Spleen (tissue), 11 donors: ENCODE measurements around the gene DLG2. TPM values are rescaled to one million over a fixed set of nuclear protein-coding genes. Genes with fewer than 3 reads are reported as not detected.

Experiments used
- DNase-seq: peaks from one replicate; pipeline ENCODE4 v3.0.0-alpha.2; 2020
- H3K27ac ChIP-seq, 8 donors: fragments of 200-600 bp; sonication (generic) in 7 of 8; 1 replicate in 4 of 8; 2 replicates in 4 of 8; pipeline versions ENCODE4 v1.5.0 to v1.8.0; 2016 to 2021; ENCODE audit warnings: inconsistent platforms in 4 of 8, mild to moderate bottlenecking in 4 of 8, moderate library complexity in 1 of 8
- H3K27me3 ChIP-seq, 7 donors: fragments of 200-600 bp; sonication (generic) in 6 of 7; replicated peaks in 1 of 7; 1 replicate in 4 of 7; 2 replicates in 3 of 7; pipeline versions ENCODE4 v1.5.0 to v1.8.0; 2016 to 2021; ENCODE audit warnings: inconsistent platforms in 3 of 7, mild to moderate bottlenecking in 1 of 7
- H3K36me3 ChIP-seq, 6 donors: fragments of 200-600 bp; sonication (generic) in 5 of 6; 1 replicate in 4 of 6; 2 replicates in 2 of 6; pipeline versions ENCODE4 v1.5.0 to v1.8.0; 2016 to 2021; ENCODE audit warnings: inconsistent platforms in 2 of 6
- H3K4me1 ChIP-seq, 6 donors: fragments of 200-600 bp; sonication (generic) in 5 of 6; 1 replicate in 3 of 6; 2 replicates in 3 of 6; pipeline versions ENCODE4 v1.5.0 to v1.8.0; 2016 to 2021; ENCODE audit warnings: inconsistent platforms in 3 of 6
- H3K4me3 ChIP-seq, 8 donors: fragments of 200-600 bp; sonication (generic) in 7 of 8; 1 replicate in 4 of 8; 2 replicates in 4 of 8; pipeline versions ENCODE4 v1.5.0 to v1.8.0; 2016 to 2021; ENCODE audit warnings: inconsistent platforms in 4 of 8, mild to moderate bottlenecking in 4 of 8, moderate library complexity in 2 of 8
- H3K9me3 ChIP-seq, 8 donors: fragments of 200-600 bp; sonication (generic) in 7 of 8; 1 replicate in 4 of 8; 2 replicates in 4 of 8; pipeline versions ENCODE4 v1.5.0 to v1.8.0; 2016 to 2021; ENCODE audit warnings: inconsistent platforms in 4 of 8
- CTCF ChIP-seq, 11 experiments: fragments of 200-600 bp in 7 of 11; fragments of 450-650 bp in 4 of 11; sonication (generic) in 4 of 11; IDR thresholded peaks in 8 of 11; conservative IDR thresholded peaks in 3 of 11; 1 replicate in 7 of 11; 2 replicates in 4 of 11; pipeline versions ENCODE4 v1.4.0 to v1.8.0; 2016 to 2021; ENCODE audit warnings: antibody characterized with exemption in 11 of 11, inconsistent platforms in 4 of 11, mild to moderate bottlenecking in 1 of 11
- POLR2A ChIP-seq, 3 donors: fragments of 450-650 bp; IDR thresholded peaks; one replicate each; pipeline ENCODE4 v1.5.1; 2017; ENCODE audit warnings: antibody characterized with exemption in 3 of 3, mild to moderate bottlenecking in 1 of 3
- POLR2AphosphoS5 ChIP-seq, 3 donors: sonication (generic); formaldehyde crosslinking; IDR thresholded peaks; one replicate each; pipeline ENCODE4 v1.5.1; 2017; ENCODE audit warnings: antibody characterized with exemption in 3 of 3
- WGBS, 5 donors: extraction: QIAGEN DNeasy Blood & Tissue Kit in 3 of 5; methylation state at CpG; one replicate each; pipeline versions ENCODE4 v1.1.5 to v1.1.7; 2013 to 2018; 5-methylcytosine and 5-hydroxymethylcytosine counted together
- intact Hi-C: fragments of 100-400 bp; cut with DNase I; formaldehyde crosslinking; loops from one replicate; pipeline ENCODE4 v1.15.0; 2023; ENCODE audit warnings: low total_unique reads
- polyA plus RNA-seq, 3 donors: library from polyadenylated mRNA; stranded (reverse); fragments of 200-250 nt; gene quantifications; one replicate each; pipeline ENCODE4 v1.2.1, GENCODE V29; 2013
- total RNA-seq, 7 donors: library from RNA; depleted of rRNA in 3 of 7; stranded (reverse); fragments of >200 nt in 3 of 7; fragmentation: NEBNext Ultra II Directional in 4 of 7; extraction: Animal tissue kit (Norgen Biotek cat#: 25700) in 4 of 7; gene quantifications; one replicate each; pipeline versions ENCODE4 v1.1.0 to v1.2.1, GENCODE V29; 2016 to 2021
- donor health status: healthy with polysubstance abuse.
- donor health status: DM: no; HTN: no; CAD: no; lungs with moderate emphysema.
- donor health status: DM: no; HTN: no; CAD: no.
- donor health status: Bipolar disorder and iron deficiency.
- donor health status: healthy.
- donor health status: DM: no; HTN: no; CAD: no.
- donor health status: DM: yes; HTN: yes; CAD: no.

DLG2 gene
- total and polyA plus RNA-seq, 10 donors, result 0.43 to 12.7 (median 7.9) TPM

- peaks cover 0 to 47% (median 34%) of the 10 kb centered on the region in 8 donors for H3K9me3 ChIP-seq
- TF ChIP-seq CTCF (IDR thresholded peaks at IDR 0.05 in 8 of 11, conservative IDR thresholded peaks at IDR 0.05 in 3 of 11) (no peak), POLR2A (IDR thresholded peaks at IDR 0.05) (no peak), POLR2AphosphoS5 (IDR thresholded peaks at IDR 0.05) (no peak)
- H3K27ac ChIP-seq, result no peak overlapping the region
- H3K36me3 ChIP-seq, result no peaks in the 10 kb centered on the region
- H3K4me3 ChIP-seq, result no peak overlapping the region
- no peak for DNase-seq
- 52 to 86% (median 77%) methylated on average over 1 of the region's 1 CpG for WGBS, 5 donors
- intact Hi-C loops, result no loop called here
- H3K27me3 ChIP-seq, result no peaks in the 10 kb centered on the region
- H3K4me1 ChIP-seq, result no peaks in the 10 kb centered on the region
Observed at GRCh38 chr11:83858694-83859093, 1768.5 kb downstream of the DLG2 start.

- intact Hi-C loops, result no loop called here
- H3K36me3 ChIP-seq, result no peaks in the 10 kb centered on the region
- TF ChIP-seq POLR2AphosphoS5 (IDR thresholded peaks at IDR 0.05) (no peak), POLR2A (IDR thresholded peaks at IDR 0.05) (no peak), CTCF (IDR thresholded peaks at IDR 0.05 in 8 of 11, conservative IDR thresholded peaks at IDR 0.05 in 3 of 11) (no peak)
Observed at GRCh38 chr11:83855237-83855636, 1771.9 kb downstream of the DLG2 start.

GRCh38 chr11:83852775-83853442, 1774.2 kb downstream of the DLG2 start:
- Histone ChIP-seq H3K4me3 (no peak overlapping the region), H3K9me3 (peaks cover 0 to 13% (median 8%) of the 10 kb centered on the region in 8 donors), H3K27ac (no peak overlapping the region), H3K4me1 (no peaks in the 10 kb centered on the region), H3K36me3 (no peaks in the 10 kb centered on the region), H3K27me3 (no peaks in the 10 kb centered on the region)
- no peak for DNase-seq
- 40 to 78% (median 59%) methylated on average over 1 of the region's 1 CpG for WGBS, 5 donors
- TF ChIP-seq CTCF (IDR thresholded peaks at IDR 0.05 in 8 of 11, conservative IDR thresholded peaks at IDR 0.05 in 3 of 11) (no peak), POLR2A (IDR thresholded peaks at IDR 0.05) (no peak), POLR2AphosphoS5 (IDR thresholded peaks at IDR 0.05) (no peak)
- intact Hi-C loops, result no loop called here

More at GRCh38 chr11:83855237-83855636, 1771.9 kb downstream of the DLG2 start:
- Histone ChIP-seq H3K27me3 (no peaks in the 10 kb centered on the region), H3K27ac (no peak overlapping the region), H3K4me1 (no peaks in the 10 kb centered on the region), H3K9me3 (peaks cover 0 to 37% (median 26%) of the 10 kb centered on the region in 8 donors), H3K4me3 (no peak overlapping the region)
- 81 to 93% (median 83%) methylated on average over 1 of the region's 1 CpG for WGBS, 5 donors
- DNase-seq, result no peak

GRCh38 chr11:83852012-83852411, 1775.1 kb downstream of the DLG2 start:
- WGBS, 5 donors, result 84 to 94% (median 87%) methylated on average over 3 of the region's 3 CpGs
- H3K4me3 ChIP-seq, result no peak overlapping the region
- no peaks in the 10 kb centered on the region for H3K36me3 ChIP-seq
- H3K9me3 ChIP-seq, result peaks cover 0 to 6% (median 3%) of the 10 kb centered on the region in 8 donors
- no peak for TF ChIP-seq POLR2AphosphoS5 (IDR thresholded peaks at IDR 0.05)
- no peak for TF ChIP-seq POLR2A (IDR thresholded peaks at IDR 0.05)
- no peak for TF ChIP-seq CTCF (IDR thresholded peaks at IDR 0.05 in 8 of 11, conservative IDR thresholded peaks at IDR 0.05 in 3 of 11)
- no peak for DNase-seq
- intact Hi-C loops, result no loop called here
- no peak overlapping the region for H3K27ac ChIP-seq
- no peaks in the 10 kb centered on the region for H3K27me3 ChIP-seq
- H3K4me1 ChIP-seq, result no peaks in the 10 kb centered on the region
